Measurements from ENCODE around the gene PTCH1. TPM values are rescaled to one million over a fixed set of nuclear protein-coding genes. Genes with fewer than 3 reads are reported as not detected.
A peak's percentile ranks its signal among the peaks of the same experiment; 100 is the strongest.

Gene PTCH1
- total and polyA plus RNA-seq, 2 donors from 2014 or later = 2.6 to 37.2 TPM

DNA sequence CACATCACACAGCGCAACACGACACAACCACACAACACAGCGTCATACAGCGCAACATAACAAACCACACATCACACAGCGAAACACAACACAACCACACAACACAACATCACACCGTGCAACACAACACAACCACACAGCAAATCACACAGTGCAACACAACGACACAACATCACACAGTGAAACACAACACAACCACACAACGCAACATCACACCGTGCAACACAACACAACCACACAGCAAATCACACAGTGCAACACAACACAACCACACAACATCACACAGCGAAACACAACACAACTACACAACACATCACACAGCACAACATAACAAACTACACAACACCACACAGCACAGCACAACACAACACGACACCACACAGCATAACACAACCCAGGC is 40.4 kb upstream of the PTCH1 start:
- no peak for FAIRE-seq
- Histone ChIP-seq H3K4me3 (ENCODE audit: low read length in 3 of 3) (peak overlapping the region in 1 of 3 donors; percentile 38), H3K9ac (ENCODE audit: low read length in 3 of 3) (no peak overlapping the region), H3K27ac (ENCODE audit: low read depth in 2 of 2, low read length in 2 of 2) (no peak overlapping the region), H3K27me3 (ENCODE audit: control insufficient read depth, insufficient read depth, low read length) (no peaks in the 10 kb centered on the region), H3K36me3 (ENCODE audit: control insufficient read depth in 2 of 3, insufficient read depth in 3 of 3, low read length in 3 of 3) (no peaks in the 10 kb centered on the region), H3K9me3 (ENCODE audit: control insufficient read depth in 2 of 3, insufficient read depth in 1 of 3, low read length in 3 of 3) (peaks cover 0 to 4% (median 0%) of the 10 kb centered on the region in 3 donors), H3K4me1 (ENCODE audit: control insufficient read depth in 2 of 3, insufficient read depth in 2 of 3, low read depth in 1 of 3, low read length in 3 of 3) (no peaks in the 10 kb centered on the region)
- no peak for DNase-seq
- intact Hi-C loops (cut with DNase I) = no loop called here
- TF ChIP-seq, protein P1, sequence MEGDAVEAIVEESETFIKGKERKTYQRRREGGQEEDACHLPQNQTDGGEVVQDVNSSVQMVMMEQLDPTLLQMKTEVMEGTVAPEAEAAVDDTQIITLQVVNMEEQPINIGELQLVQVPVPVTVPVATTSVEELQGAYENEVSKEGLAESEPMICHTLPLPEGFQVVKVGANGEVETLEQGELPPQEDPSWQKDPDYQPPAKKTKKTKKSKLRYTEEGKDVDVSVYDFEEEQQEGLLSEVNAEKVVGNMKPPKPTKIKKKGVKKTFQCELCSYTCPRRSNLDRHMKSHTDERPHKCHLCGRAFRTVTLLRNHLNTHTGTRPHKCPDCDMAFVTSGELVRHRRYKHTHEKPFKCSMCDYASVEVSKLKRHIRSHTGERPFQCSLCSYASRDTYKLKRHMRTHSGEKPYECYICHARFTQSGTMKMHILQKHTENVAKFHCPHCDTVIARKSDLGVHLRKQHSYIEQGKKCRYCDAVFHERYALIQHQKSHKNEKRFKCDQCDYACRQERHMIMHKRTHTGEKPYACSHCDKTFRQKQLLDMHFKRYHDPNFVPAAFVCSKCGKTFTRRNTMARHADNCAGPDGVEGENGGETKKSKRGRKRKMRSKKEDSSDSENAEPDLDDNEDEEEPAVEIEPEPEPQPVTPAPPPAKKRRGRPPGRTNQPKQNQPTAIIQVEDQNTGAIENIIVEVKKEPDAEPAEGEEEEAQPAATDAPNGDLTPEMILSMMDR (IDR thresholded peaks at IDR 0.05; ENCODE audit: borderline replicate concordance, extremely low read depth, insufficient read depth) = no peak

GRCh38 chr9:95556521-95556920 is 39.8 kb upstream of the PTCH1 start:
- Histone ChIP-seq H3K4me1 (ENCODE audit: control insufficient read depth in 2 of 3, insufficient read depth in 2 of 3, low read depth in 1 of 3, low read length in 3 of 3) (no peaks in the 10 kb centered on the region), H3K27ac (ENCODE audit: low read depth in 2 of 2, low read length in 2 of 2) (no peak overlapping the region), H3K9ac (ENCODE audit: low read length in 3 of 3) (no peak overlapping the region), H3K27me3 (ENCODE audit: control insufficient read depth, insufficient read depth, low read length) (no peaks in the 10 kb centered on the region), H3K4me3 (ENCODE audit: low read length in 3 of 3) (no peak overlapping the region), H3K36me3 (ENCODE audit: control insufficient read depth in 2 of 3, insufficient read depth in 3 of 3, low read length in 3 of 3) (no peaks in the 10 kb centered on the region), H3K9me3 (ENCODE audit: control insufficient read depth in 2 of 3, insufficient read depth in 1 of 3, low read length in 3 of 3) (peaks cover 0 to 4% (median 0%) of the 10 kb centered on the region in 3 donors)
- FAIRE-seq = no peak
- DNase-seq = no peak
- intact Hi-C loops (cut with DNase I) = no loop called here
- TF ChIP-seq, protein P1 (IDR thresholded peaks at IDR 0.05; ENCODE audit: borderline replicate concordance, extremely low read depth, insufficient read depth) = no peak

GRCh38 chr9:95552814-95553546 is 36.2 kb upstream of the PTCH1 start:
- intact Hi-C loops (cut with DNase I) = no loop called here
- Histone ChIP-seq H3K36me3 (ENCODE audit: control insufficient read depth in 2 of 3, insufficient read depth in 3 of 3, low read length in 3 of 3) (no peaks in the 10 kb centered on the region), H3K4me3 (ENCODE audit: low read length in 3 of 3) (peak overlapping the region in 1 of 3 donors; percentile 34), H3K27me3 (ENCODE audit: control insufficient read depth, insufficient read depth, low read length) (no peaks in the 10 kb centered on the region), H3K27ac (ENCODE audit: low read depth in 2 of 2, low read length in 2 of 2) (no peak overlapping the region), H3K4me1 (ENCODE audit: control insufficient read depth in 2 of 3, insufficient read depth in 2 of 3, low read depth in 1 of 3, low read length in 3 of 3) (no peaks in the 10 kb centered on the region), H3K9ac (ENCODE audit: low read length in 3 of 3) (no peak overlapping the region), H3K9me3 (ENCODE audit: control insufficient read depth in 2 of 3, insufficient read depth in 1 of 3, low read length in 3 of 3) (peaks cover 0 to 4% (median 0%) of the 10 kb centered on the region in 3 donors)
- DNase-seq = peak in 4 of 5 donors; percentile 64 to 85 (median 74)
- TF ChIP-seq, protein P1 (IDR thresholded peaks at IDR 0.05; ENCODE audit: borderline replicate concordance, extremely low read depth, insufficient read depth) = no peak
- no peak for FAIRE-seq

Data from kidney (tissue), 14 donors.